ENCODE results near the gene USH1C.

The USH1C gene

DNA sequence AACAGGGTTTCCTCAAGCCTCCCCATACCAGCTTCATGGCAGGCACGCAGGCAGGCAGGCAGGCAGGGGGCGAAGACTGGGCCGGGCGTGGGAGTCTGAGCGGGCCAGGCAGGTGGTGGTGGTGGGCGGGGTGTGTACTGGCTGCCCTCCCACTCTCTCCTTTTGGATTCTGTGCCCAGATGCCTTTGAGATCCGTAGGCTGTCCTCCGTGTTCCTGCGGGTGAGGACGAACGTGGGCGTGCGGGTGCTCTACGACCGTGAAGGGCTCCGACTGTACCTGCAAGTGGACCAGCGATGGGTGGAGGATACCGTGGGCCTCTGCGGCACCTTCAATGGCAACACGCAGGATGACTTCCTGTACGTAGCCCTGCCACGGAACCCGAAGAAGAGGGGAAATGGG, 25.8 kb upstream of the USH1C start:
- Histone ChIP-seq H4K91ac (ENCODE audit: low read depth, low read length, poor library complexity) (no peak overlapping the region), H3K36me3 (replicated peaks in 1 of 2; ENCODE audit: control insufficient read depth in 2 of 2, insufficient read depth in 2 of 2, low read length in 2 of 2) (no peaks in the 10 kb centered on the region), H3K79me1 (ENCODE audit: low read depth, low read length) (no peaks in the 10 kb centered on the region), H3K4me1 (ENCODE audit: control insufficient read depth in 2 of 2, insufficient read depth in 1 of 2, low read depth in 1 of 2, low read length in 2 of 2) (no peaks in the 10 kb centered on the region), H3K14ac (ENCODE audit: low read length) (peak overlapping the region; percentile 72), H2BK12ac (ENCODE audit: low read length) (no peak overlapping the region), H3K4me2 (ENCODE audit: insufficient read depth, low read length, poor library complexity, severe bottlenecking) (no peak overlapping the region), H2BK120ac (ENCODE audit: low read depth, low read length) (no peak overlapping the region), H3K23ac (ENCODE audit: low read depth, low read length, poor library complexity) (no peak overlapping the region), H3K27me3 (ENCODE audit: control insufficient read depth in 3 of 3, insufficient read depth in 3 of 3, low read depth in 1 of 3, low read length in 3 of 3) (peaks cover 0 to 25% (median 0%) of the 10 kb centered on the region in 3 experiments), H3K4me3 (ENCODE audit: low read length in 2 of 2) (no peak overlapping the region), H2BK5ac (ENCODE audit: low read length) (no peak overlapping the region), H3K18ac (ENCODE audit: low read length) (no peak overlapping the region), H3K9ac (ENCODE audit: low read depth, low read length, poor library complexity) (no peak overlapping the region), H2AFZ (ENCODE audit: low read length) (no peak overlapping the region), H4K8ac (ENCODE audit: low read depth, low read length) (no peak overlapping the region), H3K27ac (replicated peaks; ENCODE audit: low read length) (no peak overlapping the region), H3K9me3 (replicated peaks in 1 of 2; ENCODE audit: control insufficient read depth in 2 of 2, insufficient read depth in 1 of 2, low read depth in 1 of 2, low read length in 2 of 2) (no peaks in the 10 kb centered on the region), H3K4ac (ENCODE audit: low read length) (no peak overlapping the region), H2BK15ac (ENCODE audit: low read length) (no peak overlapping the region), H2AK5ac (ENCODE audit: low read depth, low read length) (no peak overlapping the region)
- no peak for DNase-seq (ENCODE audit: low spot score)
- WGBS, 2 donors (ENCODE audit: extremely low coverage in 2 of 2, insufficient read length in 2 of 2, insufficient replicate concordance in 1 of 2): no CpG with 5 or more reads among the region's 23 CpGs

DNA sequence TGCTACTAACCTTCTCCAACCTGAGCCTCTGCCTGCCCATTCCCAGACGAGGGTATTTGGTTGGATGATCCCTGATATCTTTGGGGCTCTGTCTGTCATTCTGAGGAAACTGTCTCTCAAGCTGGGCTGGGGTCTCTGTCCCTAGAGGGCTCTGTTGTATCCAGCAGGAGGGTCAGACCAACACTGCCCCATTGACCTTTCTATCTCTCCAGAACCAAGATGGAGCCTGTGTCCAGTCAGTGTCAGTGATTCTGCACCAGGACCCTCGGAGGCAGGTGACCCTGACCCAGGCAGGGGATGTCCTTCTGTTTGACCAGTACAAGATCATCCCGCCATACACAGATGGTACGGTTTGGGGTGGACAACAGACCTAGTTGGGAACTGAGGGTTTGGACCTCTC, 24.7 kb upstream of the USH1C start:
- H3K14ac ChIP-seq (ENCODE audit: low read length): no peak overlapping the region
- H2BK15ac ChIP-seq (ENCODE audit: low read length): no peak overlapping the region
- no peak overlapping the region for H4K8ac ChIP-seq (ENCODE audit: low read depth, low read length)
- no peaks in the 10 kb centered on the region for H3K9me3 ChIP-seq (replicated peaks in 1 of 2; ENCODE audit: control insufficient read depth in 2 of 2, insufficient read depth in 1 of 2, low read depth in 1 of 2, low read length in 2 of 2)
- WGBS, 2 donors (ENCODE audit: extremely low coverage in 2 of 2, insufficient read length in 2 of 2, insufficient replicate concordance in 1 of 2): no CpG with 5 or more reads among the region's 4 CpGs
- H3K18ac ChIP-seq (ENCODE audit: low read length): no peak overlapping the region
- H3K36me3 ChIP-seq (replicated peaks in 1 of 2; ENCODE audit: control insufficient read depth in 2 of 2, insufficient read depth in 2 of 2, low read length in 2 of 2): no peaks in the 10 kb centered on the region
- no peak overlapping the region for H2BK120ac ChIP-seq (ENCODE audit: low read depth, low read length)
- no peak overlapping the region for H3K4ac ChIP-seq (ENCODE audit: low read length)
- no peak overlapping the region for H2BK5ac ChIP-seq (ENCODE audit: low read length)
- H2BK12ac ChIP-seq (ENCODE audit: low read length): no peak overlapping the region
- DNase-seq (ENCODE audit: low spot score): no peak
- no peak overlapping the region for H3K9ac ChIP-seq (ENCODE audit: low read depth, low read length, poor library complexity)
- no peak overlapping the region for H3K27ac ChIP-seq (replicated peaks; ENCODE audit: low read length)
- no peak overlapping the region for H2AFZ ChIP-seq (ENCODE audit: low read length)
- H3K4me2 ChIP-seq (ENCODE audit: insufficient read depth, low read length, poor library complexity, severe bottlenecking): no peak overlapping the region
- H3K4me3 ChIP-seq (ENCODE audit: low read length in 2 of 2): no peak overlapping the region
- no peaks in the 10 kb centered on the region for H3K79me1 ChIP-seq (ENCODE audit: low read depth, low read length)
- no peak overlapping the region for H3K23ac ChIP-seq (ENCODE audit: low read depth, low read length, poor library complexity)
- H3K4me1 ChIP-seq (ENCODE audit: control insufficient read depth in 2 of 2, insufficient read depth in 1 of 2, low read depth in 1 of 2, low read length in 2 of 2): no peaks in the 10 kb centered on the region
- no peak overlapping the region for H4K91ac ChIP-seq (ENCODE audit: low read depth, low read length, poor library complexity)
- peaks cover 0 to 25% (median 0%) of the 10 kb centered on the region in 3 experiments for H3K27me3 ChIP-seq (ENCODE audit: control insufficient read depth in 3 of 3, insufficient read depth in 3 of 3, low read depth in 1 of 3, low read length in 3 of 3)
- H2AK5ac ChIP-seq (ENCODE audit: low read depth, low read length): no peak overlapping the region

DNA sequence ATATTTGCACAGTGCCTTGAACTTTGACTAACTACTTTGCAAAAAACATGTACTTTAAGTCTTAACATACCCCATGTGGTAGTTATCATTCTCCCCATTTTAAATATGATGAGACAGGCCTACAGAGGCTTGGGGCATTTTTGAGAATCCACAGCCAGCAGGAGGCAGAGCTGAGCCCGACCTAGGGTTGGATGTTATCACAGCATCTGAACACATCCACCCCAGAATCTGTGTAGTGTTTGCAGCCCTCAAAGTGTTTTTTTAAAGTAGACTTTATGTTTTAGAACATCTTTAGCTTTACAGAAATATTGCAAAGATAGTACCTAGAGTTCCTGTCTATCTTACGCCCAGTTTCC, 20.4 kb upstream of the USH1C start:
- Histone ChIP-seq H2AK5ac (ENCODE audit: low read depth, low read length) (no peak overlapping the region), H3K4me1 (ENCODE audit: control insufficient read depth in 2 of 2, insufficient read depth in 1 of 2, low read depth in 1 of 2, low read length in 2 of 2) (no peaks in the 10 kb centered on the region), H3K9ac (ENCODE audit: low read depth, low read length, poor library complexity) (no peak overlapping the region), H3K36me3 (replicated peaks in 1 of 2; ENCODE audit: control insufficient read depth in 2 of 2, insufficient read depth in 2 of 2, low read length in 2 of 2) (no peaks in the 10 kb centered on the region), H3K79me1 (ENCODE audit: low read depth, low read length) (no peaks in the 10 kb centered on the region), H2BK120ac (ENCODE audit: low read depth, low read length) (no peak overlapping the region), H3K27ac (replicated peaks; ENCODE audit: low read length) (no peak overlapping the region), H3K9me3 (replicated peaks in 1 of 2; ENCODE audit: control insufficient read depth in 2 of 2, insufficient read depth in 1 of 2, low read depth in 1 of 2, low read length in 2 of 2) (no peaks in the 10 kb centered on the region), H4K91ac (ENCODE audit: low read depth, low read length, poor library complexity) (no peak overlapping the region), H2BK12ac (ENCODE audit: low read length) (no peak overlapping the region), H3K18ac (ENCODE audit: low read length) (no peak overlapping the region), H3K23ac (ENCODE audit: low read depth, low read length, poor library complexity) (no peak overlapping the region), H3K27me3 (ENCODE audit: control insufficient read depth in 3 of 3, insufficient read depth in 3 of 3, low read depth in 1 of 3, low read length in 3 of 3) (peaks cover 0 to 6% (median 0%) of the 10 kb centered on the region in 3 experiments), H4K8ac (ENCODE audit: low read depth, low read length) (no peak overlapping the region), H2BK15ac (ENCODE audit: low read length) (no peak overlapping the region), H2BK5ac (ENCODE audit: low read length) (no peak overlapping the region), H3K14ac (ENCODE audit: low read length) (no peak overlapping the region), H2AFZ (ENCODE audit: low read length) (no peak overlapping the region), H3K4me3 (ENCODE audit: low read length in 2 of 2) (no peak overlapping the region), H3K4me2 (ENCODE audit: insufficient read depth, low read length, poor library complexity, severe bottlenecking) (no peak overlapping the region), H3K4ac (ENCODE audit: low read length) (no peak overlapping the region)
- no CpG with 5 or more reads among the region's 2 CpGs for WGBS, 2 donors (ENCODE audit: extremely low coverage in 2 of 2, insufficient read length in 2 of 2, insufficient replicate concordance in 1 of 2)
- DNase-seq (ENCODE audit: low spot score): no peak

DNA sequence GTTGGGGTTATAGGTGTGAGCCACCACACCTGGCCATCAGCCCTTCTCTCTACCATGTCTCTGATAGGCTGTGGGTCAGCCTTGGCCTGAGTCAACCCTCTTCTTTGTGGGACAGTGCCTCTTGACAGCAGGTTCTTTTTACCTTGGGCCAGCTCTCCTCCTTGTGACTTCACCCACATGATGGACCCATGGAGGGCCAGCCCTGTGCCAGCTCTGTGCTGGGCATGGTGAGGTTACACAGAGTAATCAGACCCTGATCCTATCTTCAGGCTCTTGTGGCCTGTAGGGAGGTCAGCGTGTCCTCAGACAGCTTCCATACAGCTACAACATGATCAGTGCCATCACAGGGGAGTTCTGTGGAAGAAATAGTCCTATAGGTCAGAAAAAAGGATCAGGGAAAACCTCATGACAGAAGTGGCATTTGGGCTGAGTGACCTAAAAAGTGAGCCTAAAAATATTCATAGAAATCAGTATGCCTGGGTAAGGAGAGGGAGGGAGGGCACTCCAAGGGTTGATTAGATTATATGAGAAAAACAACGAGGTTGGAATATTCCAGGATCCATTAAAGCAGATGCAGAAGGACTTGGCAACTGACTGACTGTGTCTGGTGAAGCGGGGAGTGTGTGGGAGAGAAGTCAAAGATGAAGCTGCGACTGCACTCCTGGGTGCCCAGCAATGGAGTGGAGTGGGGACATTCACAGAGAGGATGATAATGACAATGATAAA, 19.9 kb upstream of the USH1C start:
- H3K4me2 ChIP-seq (ENCODE audit: insufficient read depth, low read length, poor library complexity, severe bottlenecking): no peak overlapping the region
- no CpG with 5 or more reads among the region's 4 CpGs for WGBS, 2 donors (ENCODE audit: extremely low coverage in 2 of 2, insufficient read length in 2 of 2, insufficient replicate concordance in 1 of 2)
- DNase-seq (ENCODE audit: low spot score): no peak

More for the DNA sequence above, 19.9 kb upstream of the USH1C start:
- H3K27ac ChIP-seq (replicated peaks; ENCODE audit: low read length): no peak overlapping the region
- H3K36me3 ChIP-seq (replicated peaks in 1 of 2; ENCODE audit: control insufficient read depth in 2 of 2, insufficient read depth in 2 of 2, low read length in 2 of 2): no peaks in the 10 kb centered on the region
- no peak overlapping the region for H2AK5ac ChIP-seq (ENCODE audit: low read depth, low read length)
- no peaks in the 10 kb centered on the region for H3K79me1 ChIP-seq (ENCODE audit: low read depth, low read length)
- H3K9ac ChIP-seq (ENCODE audit: low read depth, low read length, poor library complexity): no peak overlapping the region
- H2AFZ ChIP-seq (ENCODE audit: low read length): no peak overlapping the region
- H3K23ac ChIP-seq (ENCODE audit: low read depth, low read length, poor library complexity): no peak overlapping the region
- no peak overlapping the region for H3K14ac ChIP-seq (ENCODE audit: low read length)
- H2BK15ac ChIP-seq (ENCODE audit: low read length): no peak overlapping the region
- H2BK120ac ChIP-seq (ENCODE audit: low read depth, low read length): no peak overlapping the region
- no peak overlapping the region for H2BK12ac ChIP-seq (ENCODE audit: low read length)
- H4K91ac ChIP-seq (ENCODE audit: low read depth, low read length, poor library complexity): no peak overlapping the region
- H3K27me3 ChIP-seq (ENCODE audit: control insufficient read depth in 3 of 3, insufficient read depth in 3 of 3, low read depth in 1 of 3, low read length in 3 of 3): peaks cover 0 to 6% (median 0%) of the 10 kb centered on the region in 3 experiments
- H3K18ac ChIP-seq (ENCODE audit: low read length): no peak overlapping the region
- H4K8ac ChIP-seq (ENCODE audit: low read depth, low read length): no peak overlapping the region
- no peak overlapping the region for H3K4ac ChIP-seq (ENCODE audit: low read length)
- H3K9me3 ChIP-seq (replicated peaks in 1 of 2; ENCODE audit: control insufficient read depth in 2 of 2, insufficient read depth in 1 of 2, low read depth in 1 of 2, low read length in 2 of 2): no peaks in the 10 kb centered on the region
- no peak overlapping the region for H2BK5ac ChIP-seq (ENCODE audit: low read length)
- H3K4me3 ChIP-seq (ENCODE audit: low read length in 2 of 2): no peak overlapping the region
- H3K4me1 ChIP-seq (ENCODE audit: control insufficient read depth in 2 of 2, insufficient read depth in 1 of 2, low read depth in 1 of 2, low read length in 2 of 2): no peaks in the 10 kb centered on the region

All from neuronal stem cell (in vitro differentiated cells).